B cell (primary cell): ENCODE results near the gene PLEKHA5. TPM values are rescaled to one million over a fixed set of nuclear protein-coding genes. Genes with fewer than 3 reads are reported as not detected.

Experiments
- ATAC-seq: fragments of 200-7000 bp; cut with Tn5 transposase; one replicate; pipeline ENCODE4 v1.10.0; 2021; ENCODE audit warnings: low read depth, mild to moderate bottlenecking, moderate number of reproducible peaks, moderate library complexity
- CTCF ChIA-PET: fragments of 350-600 bp; sonication (Branson Sonifier 250); formaldehyde crosslinking; loops from one replicate; lab custom pipeline; 2021; ENCODE audit warnings: antibody characterized with exemption, inconsistent platforms; lab: Charles Lee
- POLR2A ChIA-PET: fragments of 350-600 bp; sonication (Branson Sonifier 250); formaldehyde crosslinking; loops from one replicate; lab custom pipeline; 2021; ENCODE audit warnings: antibody characterized with exemption; lab: Charles Lee
- DNase-seq: peaks from one replicate; pipeline ENCODE4 v3.0.0; 2013
- H2AFZ ChIP-seq: 2 replicates; pipeline ENCODE4 v1.6.1; 2012; ENCODE audit warnings: mild to moderate bottlenecking, low read depth, low read length; ENCODE audit not compliant: insufficient read depth, poor library complexity, severe bottlenecking
- H3K27ac ChIP-seq, 2 donors: 1 replicate in 1 of 2; 2 replicates in 1 of 2; pipeline ENCODE4 v1.5.1; 2012 to 2013; ENCODE audit warnings: low read length in 2 of 2, mild to moderate bottlenecking in 2 of 2, moderate library complexity in 1 of 2
- H3K27me3 ChIP-seq, 4 experiments: fragments of 200-600 bp in 1 of 4; sonication (generic) in 1 of 4; replicated peaks in 1 of 4; 1 replicate in 2 of 4; 2 replicates in 2 of 4; pipeline versions ENCODE4 v1.6.1 to v1.7.0; 2013 to 2016; ENCODE audit warnings: low read length in 3 of 4, mild to moderate bottlenecking in 2 of 4, mixed read lengths in 1 of 4, moderate library complexity in 1 of 4; ENCODE audit not compliant: insufficient read depth in 4 of 4, control insufficient read depth in 3 of 4; ENCODE audit errors: control extremely low read depth in 1 of 4
- H3K36me3 ChIP-seq, 2 experiments: replicated peaks in 1 of 2; 1 replicate in 1 of 2; 2 replicates in 1 of 2; pipeline versions ENCODE4 v1.6.1 to v1.7.1; 2013; ENCODE audit warnings: low read length in 1 of 2; ENCODE audit not compliant: insufficient read depth in 2 of 2, control insufficient read depth in 1 of 2; ENCODE audit errors: control extremely low read depth in 1 of 2, extremely low read depth in 1 of 2
- H3K4me1 ChIP-seq, 2 donors: fragments of 200-600 bp in 1 of 2; sonication (generic) in 1 of 2; 1 replicate in 1 of 2; 2 replicates in 1 of 2; pipeline versions ENCODE4 v1.5.1 to v1.6.1; 2013 to 2017; ENCODE audit warnings: low read length in 2 of 2; ENCODE audit not compliant: control insufficient read depth in 2 of 2, insufficient read depth in 2 of 2
- H3K4me2 ChIP-seq: replicated peaks from 2 replicates; pipeline ENCODE3; 2012; ENCODE audit warnings: mild to moderate bottlenecking, low read depth, low read length; ENCODE audit not compliant: poor library complexity, severe bottlenecking
- H3K4me3 ChIP-seq, 5 experiments: fragments of 200-600 bp in 1 of 5; sonication (generic) in 1 of 5; 1 replicate in 3 of 5; 2 replicates in 2 of 5; pipeline versions ENCODE4 v1.5.1 to v1.7.0; 2011 to 2016; ENCODE audit warnings: low read length in 4 of 5, mild to moderate bottlenecking in 4 of 5, low read depth in 2 of 5, control low read depth in 1 of 5, moderate library complexity in 1 of 5; ENCODE audit not compliant: insufficient read depth in 1 of 5; ENCODE audit errors: control extremely low read depth in 1 of 5, extremely low read depth in 1 of 5
- H3K79me2 ChIP-seq: fragments of 200-600 bp; sonication (generic); one replicate; pipeline ENCODE4 v1.6.0; 2016; ENCODE audit warnings: low read length; ENCODE audit not compliant: control insufficient read depth, insufficient read depth
- H3K9ac ChIP-seq: fragments of 200-600 bp; sonication (generic); 2 replicates; pipeline ENCODE4 v1.6.1; 2017; ENCODE audit warnings: mild to moderate bottlenecking, low read length, moderate library complexity
- H3K9me3 ChIP-seq, 3 donors: one replicate each; pipeline versions ENCODE4 v1.6.1 to v1.7.1; 2013; ENCODE audit warnings: low read length in 2 of 3; ENCODE audit not compliant: control insufficient read depth in 2 of 3, insufficient read depth in 1 of 3; ENCODE audit errors: control extremely low read depth in 1 of 3
- H4K20me1 ChIP-seq: 2 replicates; pipeline ENCODE4 v1.6.0; 2012; ENCODE audit warnings: mild to moderate bottlenecking, low read length; ENCODE audit not compliant: insufficient read depth, control insufficient read depth, poor library complexity, severe bottlenecking
- H3K27ac Mint-ChIP-seq: one replicate; pipeline ENCODE4 v1.8.0; 2021; ENCODE audit warnings: mixed read lengths
- H3K27me3 Mint-ChIP-seq: one replicate; pipeline ENCODE4 v1.8.0; 2021; ENCODE audit warnings: mixed read lengths
- H3K4me1 Mint-ChIP-seq: one replicate; pipeline ENCODE4 v1.8.0; 2021; ENCODE audit warnings: mixed read lengths
- H3K4me3 Mint-ChIP-seq: one replicate; pipeline ENCODE4 v1.8.0; 2021; ENCODE audit warnings: mixed read lengths
- H3K9me3 Mint-ChIP-seq: one replicate; pipeline ENCODE4 v1.8.0; 2022; ENCODE audit warnings: mixed read lengths; ENCODE audit not compliant: insufficient read depth
- EZH2 ChIP-seq: IDR thresholded peaks from 2 replicates; pipeline ENCODE4 v1.6.1; 2012; ENCODE audit warnings: borderline replicate concordance, low read depth, mild to moderate bottlenecking, moderate library complexity, low read length; ENCODE audit not compliant: insufficient read depth, poor library complexity, severe bottlenecking
- WGBS: methylation state at CpG from one replicate; pipeline ENCODE4 v1.1.5; 2013; ENCODE audit warnings: missing lambda C conversion rate; ENCODE audit not compliant: insufficient coverage; 5-methylcytosine and 5-hydroxymethylcytosine counted together
- intact Hi-C: fragments of 100-400 bp; cut with micrococcal nuclease; formaldehyde crosslinking; loops from one replicate; pipeline ENCODE4 v1.10.0; 2022
- polyA plus RNA-seq: library from polyadenylated mRNA; depleted of rRNA; stranded (reverse); fragments of >200 nt; gene quantifications from 2 replicates; pipeline ENCODE4 v1.2.3, GENCODE V29; 2012
- total RNA-seq, 2 donors: library from RNA; stranded (reverse); fragments of 120-200 nt in 1 of 2; gene quantifications; 1 replicate in 1 of 2; 2 replicates in 1 of 2; pipeline versions ENCODE4 v1.2.3 to v1.2.4, GENCODE V29; 2013 to 2022
- TF ChIP-seq, protein P1 (sequence below): fragments of 200-600 bp; IDR thresholded peaks from one replicate; pipeline ENCODE4 v1.8.0; 2022; ENCODE audit warnings: antibody characterized with exemption, mild to moderate bottlenecking

The PLEKHA5 gene
- total and polyA plus RNA-seq, 2 donors (not counting 1 experiment from before 2014, with no cell fraction given), result 0.03 to 0.22 TPM

DNA sequence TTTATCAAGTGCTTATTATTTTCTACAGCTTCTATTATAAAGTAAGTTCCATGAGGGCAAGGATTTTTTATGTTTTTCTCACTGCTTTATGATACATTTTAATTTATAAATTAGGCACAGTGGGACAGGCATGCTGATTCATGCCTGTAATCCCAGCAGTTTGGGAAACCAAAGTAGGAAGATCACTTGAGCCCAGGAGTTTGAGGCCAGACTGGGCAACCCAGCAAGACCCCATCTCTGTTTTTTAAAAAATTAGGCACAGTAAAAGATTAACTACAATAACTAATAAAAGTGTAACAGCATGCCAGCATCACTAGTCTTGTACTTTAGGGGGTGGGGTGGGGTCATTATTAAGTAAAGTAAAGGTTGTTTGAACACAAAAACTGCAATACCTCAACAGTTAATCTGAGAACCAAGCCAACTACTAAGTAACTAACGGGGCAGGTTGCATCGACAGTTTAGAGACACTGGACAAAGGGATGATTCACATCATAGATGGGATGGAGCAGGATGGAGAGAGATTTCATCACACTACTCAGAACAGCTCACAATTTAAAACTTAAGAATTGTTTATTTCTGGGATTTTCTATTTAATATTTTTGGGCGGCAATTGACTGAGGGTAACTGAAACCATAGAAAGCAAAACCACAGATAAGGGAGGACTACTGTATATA, 119.5 kb downstream of the PLEKHA5 start:
- no peaks in the 10 kb centered on the region for H3K9me3 Mint-ChIP-seq
- ATAC-seq, result no peak
- no peaks in the 10 kb centered on the region for H3K9me3 ChIP-seq
- H3K4me1 Mint-ChIP-seq, result no peaks in the 10 kb centered on the region
- H3K27ac Mint-ChIP-seq, result no peak overlapping the region
- no peak for TF ChIP-seq EZH2
- DNase-seq, result no peak
- no peak overlapping the region for H2AFZ ChIP-seq
- WGBS, result no CpG with 5 or more reads among the region's 3 CpGs
- H3K9ac ChIP-seq, result no peak overlapping the region
- no peaks in the 10 kb centered on the region for H4K20me1 ChIP-seq
- H3K4me1 ChIP-seq, result no peaks in the 10 kb centered on the region
- H3K27ac ChIP-seq, result no peak overlapping the region
- intact Hi-C loops, result no loop called here
- H3K36me3 ChIP-seq, result no peaks in the 10 kb centered on the region
- ChIA-PET CTCF (no interaction called here), POLR2A (no interaction called here)
- no peak overlapping the region for H3K4me3 Mint-ChIP-seq
- no peak overlapping the region for H3K4me2 ChIP-seq
- no peaks in the 10 kb centered on the region for H3K79me2 ChIP-seq
- H3K27me3 ChIP-seq, result no peaks in the 10 kb centered on the region
- H3K4me3 ChIP-seq, result no peak overlapping the region
- no peaks in the 10 kb centered on the region for H3K27me3 Mint-ChIP-seq

DNA sequence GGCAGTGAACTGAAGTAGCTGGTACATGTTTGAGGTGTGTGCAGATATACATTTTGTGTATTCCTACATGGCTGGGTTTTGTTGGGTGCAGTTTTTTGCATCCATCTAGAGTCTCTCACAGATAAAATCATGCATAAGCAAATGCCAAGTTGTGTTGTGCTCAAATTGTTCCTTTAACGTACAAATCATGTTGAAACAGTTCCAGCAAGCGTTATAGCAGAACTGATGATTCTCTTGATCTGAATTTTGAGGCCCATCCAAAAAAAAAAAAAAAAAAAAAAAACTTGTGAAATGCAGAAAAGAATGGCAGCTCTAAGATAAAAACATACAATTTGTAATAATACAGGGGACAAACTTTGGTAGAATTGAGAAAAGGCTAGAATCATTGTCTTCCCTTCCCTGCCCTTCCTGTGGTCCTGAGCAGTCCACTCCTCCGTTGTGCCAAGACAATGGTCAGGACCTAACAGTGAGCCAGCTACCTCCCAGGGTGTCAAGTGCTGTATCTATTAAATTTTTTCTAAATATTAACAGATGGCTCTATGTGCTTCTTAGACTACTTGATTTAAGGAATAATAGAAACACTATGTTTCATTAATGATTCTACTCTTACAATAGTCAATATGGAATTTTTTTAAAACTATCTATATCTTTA, 122.1 kb downstream of the PLEKHA5 start:
- ATAC-seq, result no peak
- H3K27ac ChIP-seq, result no peak overlapping the region
- no peaks in the 10 kb centered on the region for H4K20me1 ChIP-seq
- no peaks in the 10 kb centered on the region for H3K4me1 ChIP-seq
- H3K4me2 ChIP-seq, result no peak overlapping the region
- no peak overlapping the region for H3K4me3 Mint-ChIP-seq
- H3K27me3 ChIP-seq, result no peaks in the 10 kb centered on the region
- H3K4me1 Mint-ChIP-seq, result no peaks in the 10 kb centered on the region
- no peaks in the 10 kb centered on the region for H3K9me3 Mint-ChIP-seq
- no peaks in the 10 kb centered on the region for H3K36me3 ChIP-seq
- intact Hi-C loops, result no loop called here
- DNase-seq, result no peak
- no peak overlapping the region for H2AFZ ChIP-seq
- H3K27ac Mint-ChIP-seq, result no peak overlapping the region
- WGBS, result 100% methylated on average over 1 of the region's 3 CpGs
- no peak overlapping the region for H3K4me3 ChIP-seq
- H3K9me3 ChIP-seq, result no peaks in the 10 kb centered on the region
- ChIA-PET CTCF (no interaction called here), POLR2A (no interaction called here)
- TF ChIP-seq EZH2, result no peak
- TF ChIP-seq, protein P1, sequence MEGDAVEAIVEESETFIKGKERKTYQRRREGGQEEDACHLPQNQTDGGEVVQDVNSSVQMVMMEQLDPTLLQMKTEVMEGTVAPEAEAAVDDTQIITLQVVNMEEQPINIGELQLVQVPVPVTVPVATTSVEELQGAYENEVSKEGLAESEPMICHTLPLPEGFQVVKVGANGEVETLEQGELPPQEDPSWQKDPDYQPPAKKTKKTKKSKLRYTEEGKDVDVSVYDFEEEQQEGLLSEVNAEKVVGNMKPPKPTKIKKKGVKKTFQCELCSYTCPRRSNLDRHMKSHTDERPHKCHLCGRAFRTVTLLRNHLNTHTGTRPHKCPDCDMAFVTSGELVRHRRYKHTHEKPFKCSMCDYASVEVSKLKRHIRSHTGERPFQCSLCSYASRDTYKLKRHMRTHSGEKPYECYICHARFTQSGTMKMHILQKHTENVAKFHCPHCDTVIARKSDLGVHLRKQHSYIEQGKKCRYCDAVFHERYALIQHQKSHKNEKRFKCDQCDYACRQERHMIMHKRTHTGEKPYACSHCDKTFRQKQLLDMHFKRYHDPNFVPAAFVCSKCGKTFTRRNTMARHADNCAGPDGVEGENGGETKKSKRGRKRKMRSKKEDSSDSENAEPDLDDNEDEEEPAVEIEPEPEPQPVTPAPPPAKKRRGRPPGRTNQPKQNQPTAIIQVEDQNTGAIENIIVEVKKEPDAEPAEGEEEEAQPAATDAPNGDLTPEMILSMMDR, result no peak
- H3K9ac ChIP-seq, result no peak overlapping the region
- H3K27me3 Mint-ChIP-seq, result no peaks in the 10 kb centered on the region
- H3K79me2 ChIP-seq, result no peaks in the 10 kb centered on the region
